ENCODE results near the gene RBMS3.

Gene RBMS3

DNA sequence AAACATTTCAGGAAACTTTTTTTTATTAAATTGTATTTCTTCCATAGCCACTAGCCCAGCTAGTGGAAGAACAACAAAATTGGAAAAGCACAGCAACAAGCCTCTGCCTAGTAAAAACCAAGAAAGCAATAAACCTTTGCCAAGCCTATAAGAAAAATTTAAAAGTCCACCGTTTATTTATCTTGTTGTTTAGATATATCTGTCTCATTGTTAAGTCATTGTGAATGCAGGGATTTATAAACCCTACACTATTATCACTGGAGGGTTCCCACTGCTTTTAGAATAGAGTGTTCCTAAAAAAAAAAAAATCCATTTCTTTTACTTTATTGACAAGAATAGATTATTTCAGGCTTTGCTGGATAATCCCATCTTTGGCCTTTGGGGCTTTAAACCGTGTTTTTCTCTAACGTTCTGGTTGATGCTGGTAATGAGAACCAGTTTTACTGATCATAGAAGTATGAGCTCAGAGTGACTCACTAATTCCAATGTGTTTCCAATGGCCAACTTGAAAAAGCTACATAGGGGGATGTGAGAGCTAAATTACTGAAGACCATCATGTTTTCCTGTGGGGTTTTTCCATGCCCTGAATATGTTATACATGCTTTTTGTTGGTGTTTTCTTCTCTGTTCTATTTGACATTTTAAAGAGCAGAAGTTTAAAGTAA lies 634.1 kb downstream of the RBMS3 start:
- no peak for DNase-seq

GRCh38 chr3:29919571-29919970 lies 638.7 kb downstream of the RBMS3 start:
- no peak for DNase-seq

DNA sequence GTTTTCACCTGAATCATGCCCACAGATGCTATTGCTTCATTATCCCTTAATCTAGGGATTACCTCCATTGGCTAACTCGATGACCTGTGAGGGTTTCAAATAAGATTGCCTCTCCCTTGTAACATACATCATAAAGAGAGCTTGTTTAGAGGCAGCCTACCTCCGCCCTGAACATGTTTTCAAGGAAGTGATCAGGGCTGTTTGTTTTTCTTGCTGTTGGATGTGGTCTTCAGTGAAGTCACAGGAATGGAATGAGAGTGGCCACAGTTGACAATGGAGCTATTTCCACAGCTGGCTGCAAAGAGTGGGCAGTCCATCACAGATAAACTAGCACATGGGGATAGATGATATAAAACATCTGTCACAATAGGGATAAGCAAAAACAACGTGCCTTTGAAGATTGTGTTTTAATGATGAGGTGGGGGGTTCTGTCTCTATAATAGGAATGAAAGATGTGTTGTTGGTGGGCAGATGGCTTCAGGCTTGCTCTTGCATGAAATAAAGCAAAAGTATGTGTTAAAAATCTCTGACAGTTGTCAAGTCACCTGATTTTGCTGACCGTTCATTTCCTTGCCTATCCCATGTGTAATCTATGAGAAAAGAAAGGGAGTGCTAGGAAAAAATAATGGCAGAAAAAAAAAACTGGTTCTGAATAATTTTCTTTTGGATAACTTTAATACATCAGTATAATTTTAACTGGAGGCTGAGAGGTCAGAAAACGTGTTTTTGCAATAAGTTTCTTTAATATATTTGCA lies 642.3 kb downstream of the RBMS3 start:
- no peak for DNase-seq

- no peak for DNase-seq
These were observed 644.1 kb downstream of the RBMS3 start for GRCh38 chr3:29924783-29925561.

DNA sequence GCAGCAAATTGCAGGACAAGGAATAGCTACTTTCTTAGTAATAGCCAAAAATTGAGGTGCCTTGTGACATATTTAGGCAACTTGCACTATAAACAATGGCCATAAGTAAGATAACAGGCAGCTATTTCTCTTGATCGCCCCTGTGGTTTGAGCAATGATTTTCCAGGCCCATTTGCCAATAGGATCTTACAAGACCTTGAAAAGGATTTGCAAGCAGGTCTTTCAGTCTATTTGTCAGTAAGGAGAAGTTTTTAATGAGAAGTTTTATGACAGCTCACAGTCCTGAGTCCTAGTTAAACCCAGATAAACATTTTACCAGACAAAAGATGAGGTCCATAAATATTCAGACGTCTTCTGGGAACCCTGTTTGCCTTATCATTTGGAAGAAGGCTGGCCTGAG lies 645.5 kb downstream of the RBMS3 start:
- DNase-seq, result no peak

GRCh38 chr3:29932696-29933325 lies 651.9 kb downstream of the RBMS3 start:
- no peak for DNase-seq

DNA sequence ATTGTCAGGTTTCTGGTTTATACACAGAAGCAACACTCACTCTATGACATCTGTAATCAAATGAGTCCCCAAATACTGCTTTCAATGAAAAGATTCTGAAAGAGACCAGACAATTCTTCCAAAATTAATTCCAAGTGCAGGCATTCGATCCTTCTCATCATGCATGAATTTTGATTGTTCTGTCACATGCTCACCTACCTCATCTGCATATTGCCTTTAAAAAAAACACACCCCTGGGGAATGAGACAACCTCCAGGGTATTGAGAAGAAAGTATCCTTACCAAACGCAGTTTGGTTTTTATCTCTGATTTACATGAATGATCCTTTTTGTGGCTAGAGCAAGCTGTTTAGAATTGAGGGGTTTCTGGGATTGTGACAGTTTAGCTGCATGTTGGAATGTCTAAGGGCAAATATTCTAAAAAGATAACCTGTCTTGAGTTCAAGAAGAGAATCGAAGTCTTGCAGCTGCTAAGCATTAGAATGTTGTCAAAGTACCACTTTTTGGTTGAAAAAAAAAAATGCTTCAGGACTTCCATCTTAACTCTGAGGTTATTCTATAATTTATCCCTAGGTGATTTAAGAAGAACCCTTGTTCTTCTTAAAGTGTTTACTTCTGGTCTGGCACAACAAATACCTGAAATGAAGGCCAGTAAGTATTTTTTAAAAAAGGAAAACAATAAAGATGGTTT lies 653.1 kb downstream of the RBMS3 start:
- no peak for DNase-seq

- no peak for DNase-seq
These were observed 653.9 kb downstream of the RBMS3 start for GRCh38 chr3:29934751-29935150.

- DNase-seq, result no peak
These were observed 655.2 kb downstream of the RBMS3 start for GRCh38 chr3:29936054-29936453.

GRCh38 chr3:29936766-29937165 lies 655.9 kb downstream of the RBMS3 start:
- no peak for DNase-seq

DNA sequence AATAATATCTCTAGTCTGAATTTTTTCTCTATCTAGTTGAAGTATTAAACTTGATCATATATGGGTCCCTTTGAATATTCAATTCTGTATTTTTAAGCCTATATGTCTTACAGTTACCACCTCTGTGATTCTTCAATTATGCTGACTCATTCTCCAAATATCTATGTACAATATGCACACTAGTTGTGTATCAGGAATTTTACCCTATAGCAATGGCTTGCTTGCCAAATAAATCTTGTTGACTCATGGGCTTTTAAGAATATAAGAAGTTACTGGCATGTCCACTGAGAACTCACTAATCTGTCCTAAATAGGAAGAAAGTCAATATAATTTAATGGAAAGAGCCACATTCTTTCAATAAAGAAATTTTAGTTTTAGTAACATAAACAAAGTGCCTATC lies 656.3 kb downstream of the RBMS3 start:
- DNase-seq, result no peak

DNA sequence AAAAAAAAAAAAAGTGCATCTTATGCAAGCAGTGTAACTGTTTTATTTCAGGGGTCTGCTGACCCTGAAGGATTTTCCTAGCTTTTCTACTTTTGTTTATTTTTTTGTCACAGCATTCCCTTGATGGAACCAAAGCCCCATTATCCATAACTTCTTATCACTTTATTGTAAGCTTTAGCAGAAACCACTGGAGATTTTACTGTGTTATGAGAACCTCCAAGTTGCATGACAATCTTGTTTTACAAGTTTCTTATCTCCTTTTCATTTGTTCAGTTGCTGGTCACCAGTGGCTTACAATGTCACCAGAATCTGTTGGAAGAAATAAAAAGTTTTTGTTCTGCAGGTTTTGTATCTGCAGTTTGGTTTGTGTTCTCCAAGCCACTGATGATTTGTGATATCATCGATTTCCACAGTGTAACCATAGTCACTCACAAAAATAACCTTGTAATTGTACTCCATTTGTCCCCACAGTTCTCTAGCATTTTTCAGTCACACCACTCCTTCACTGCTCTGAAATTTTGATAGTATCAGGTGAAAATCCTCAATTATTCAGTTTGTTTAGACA lies 660.0 kb downstream of the RBMS3 start:
- no peak for DNase-seq

- no peak for DNase-seq
These were observed 661.4 kb downstream of the RBMS3 start for GRCh38 chr3:29942297-29942696.

GRCh38 chr3:29949131-29949530 lies 668.3 kb downstream of the RBMS3 start:
- no peak for DNase-seq

- DNase-seq, result no peak
These were observed 669.2 kb downstream of the RBMS3 start for GRCh38 chr3:29949940-29950616.

DNA sequence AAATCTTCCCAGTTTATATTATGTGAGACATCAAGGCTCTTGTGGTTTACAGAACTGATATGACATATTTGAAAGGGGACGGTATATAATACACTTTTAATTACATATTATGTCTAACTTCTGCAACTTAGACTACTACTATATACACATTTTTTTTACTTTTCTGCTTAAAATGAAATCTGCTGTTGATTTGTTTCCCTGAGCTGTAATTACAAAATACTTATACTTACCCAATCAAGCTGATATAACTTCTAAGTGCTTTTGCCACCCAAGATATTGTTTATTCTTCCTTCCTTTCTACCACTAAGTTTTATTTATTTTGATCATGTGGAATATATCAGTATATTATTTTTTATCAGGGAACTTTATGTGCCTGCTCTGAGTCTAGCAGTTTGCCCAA lies 671.6 kb downstream of the RBMS3 start:
- no peak for DNase-seq

- no peak for DNase-seq
These were observed 674.5 kb downstream of the RBMS3 start for GRCh38 chr3:29955413-29955812.

DNA sequence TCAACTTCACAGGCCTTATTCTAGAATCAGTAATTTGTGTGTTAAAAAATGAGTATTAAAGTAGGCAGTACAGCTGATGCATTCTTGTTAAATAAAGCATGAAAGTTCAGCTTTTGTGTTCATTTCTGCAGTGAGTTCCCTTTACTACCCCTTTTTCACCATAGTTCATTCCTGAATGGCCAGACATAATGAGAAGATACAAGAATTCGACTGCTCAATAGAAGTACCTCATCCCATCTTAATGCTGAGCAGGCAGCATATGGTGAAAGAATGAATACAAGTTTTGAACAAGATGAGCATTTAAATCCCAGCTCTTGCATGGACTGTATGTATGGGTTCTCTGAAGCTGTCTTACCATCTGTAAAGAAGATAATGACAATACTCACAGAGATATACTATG lies 677.9 kb downstream of the RBMS3 start:
- DNase-seq, result no peak

GRCh38 chr3:29971895-29972294 lies 691.0 kb downstream of the RBMS3 start:
- no peak for DNase-seq

GRCh38 chr3:29972320-29972993 lies 691.6 kb downstream of the RBMS3 start:
- DNase-seq, result no peak

DNA sequence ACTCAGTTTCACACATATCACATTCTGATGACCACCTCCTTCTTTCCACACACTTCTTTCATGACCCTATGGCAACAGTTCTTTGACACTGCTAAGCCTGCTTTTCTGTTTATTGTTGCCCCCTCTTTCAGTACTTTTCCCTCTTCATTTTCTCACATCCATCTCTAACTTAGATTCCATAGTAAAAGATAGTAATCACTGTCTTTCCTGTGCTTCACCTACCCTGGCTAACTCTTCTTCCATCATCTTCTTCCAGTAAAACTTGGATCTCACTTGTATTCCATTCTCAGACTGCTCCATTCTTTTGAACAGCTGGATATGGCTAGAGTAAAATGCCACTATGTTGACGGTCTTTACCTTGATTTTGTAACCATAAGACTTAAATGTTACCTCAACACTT lies 692.9 kb downstream of the RBMS3 start:
- DNase-seq, result no peak

Data from Kasumi-1 (cell line).